HepG2 (cell line): ENCODE results near the gene TNP2. TPM values are rescaled to one million over a fixed set of nuclear protein-coding genes. Genes with fewer than 3 reads are reported as not detected.
A peak's percentile ranks its signal among the peaks of the same experiment; 100 is the strongest.

Experiments used
- AHR ChIP-seq: IDR thresholded peaks from 2 replicates; pipeline ENCODE4 v1.6.1; 2018; ENCODE audit warnings: missing genetic modification reagents, missing compliant biosample characterization
- ATAD3A ChIP-seq: sonication (generic); formaldehyde crosslinking; IDR thresholded peaks from 2 replicates; pipeline ENCODE4 v1.4.0; 2020; ENCODE audit warnings: missing genetic modification reagents
- CREB3 ChIP-seq: sonication (generic); formaldehyde crosslinking; IDR thresholded peaks from 2 replicates; pipeline ENCODE4 v1.5.0; 2020; ENCODE audit warnings: missing genetic modification reagents
- DMAP1 ChIP-seq: IDR thresholded peaks from 2 replicates; pipeline ENCODE4 v1.6.1; 2016
- MYPOP ChIP-seq: sonication (generic); formaldehyde crosslinking; IDR thresholded peaks from 2 replicates; pipeline ENCODE4 v1.8.1; 2023; ENCODE audit warnings: mild to moderate bottlenecking, moderate library complexity, missing genetic modification reagents
- NR1H2 ChIP-seq: sonication (generic); formaldehyde crosslinking; IDR thresholded peaks from 2 replicates; pipeline ENCODE4 v1.8.1; 2022; ENCODE audit warnings: low read depth, missing genetic modification reagents, borderline replicate concordance
- RBFOX2 ChIP-seq: fragments of 200-400 bp; formaldehyde crosslinking; IDR thresholded peaks from 2 replicates; pipeline ENCODE4 v1.6.1; 2017; ENCODE audit warnings: low read depth, mild to moderate bottlenecking, low read length
- SAFB2 ChIP-seq: sonication (generic); formaldehyde crosslinking; IDR thresholded peaks from 2 replicates; pipeline ENCODE4 v1.5.1; 2020; ENCODE audit warnings: missing genetic modification reagents, low read depth, mild to moderate bottlenecking, borderline replicate concordance
- SOX5 ChIP-seq: IDR thresholded peaks from 2 replicates; pipeline ENCODE4 v1.6.1; 2016; ENCODE audit warnings: borderline replicate concordance
- SRF ChIP-seq: IDR thresholded peaks from 2 replicates; pipeline ENCODE4 v1.6.1; 2011; ENCODE audit warnings: mild to moderate bottlenecking, low read depth, low read length, moderate library complexity
- TRIM24 ChIP-seq: sonication (generic); formaldehyde crosslinking; IDR thresholded peaks from 2 replicates; pipeline ENCODE4 v1.8.0; 2022; ENCODE audit warnings: mild to moderate bottlenecking, missing genetic modification reagents
- ZMAT3 ChIP-seq: sonication (generic); formaldehyde crosslinking; conservative IDR thresholded peaks from 2 replicates; pipeline ENCODE4 v1.7.0; 2021; ENCODE audit warnings: missing genetic modification reagents
- ZNF382 ChIP-seq: sonication (generic); formaldehyde crosslinking; IDR thresholded peaks from 2 replicates; pipeline ENCODE4 v1.5.0; 2020; ENCODE audit warnings: missing genetic modification reagents, mild to moderate bottlenecking, borderline replicate concordance
- ZNF552 ChIP-seq: sonication (generic); formaldehyde crosslinking; IDR thresholded peaks from 2 replicates; pipeline ENCODE4 v1.9.0; 2022; ENCODE audit warnings: missing genetic modification reagents, mild to moderate bottlenecking, borderline replicate concordance
- ZNF704 ChIP-seq: sonication (generic); formaldehyde crosslinking; IDR thresholded peaks from 2 replicates; pipeline ENCODE4 v1.8.1; 2023; ENCODE audit warnings: mild to moderate bottlenecking, inconsistent platforms, moderate library complexity, missing genetic modification reagents, borderline replicate concordance
- polyA plus RNA-seq, 8 experiments: library from polyadenylated mRNA; depleted of rRNA in 3 of 8; stranded (reverse) in 7 of 8; unstranded in 1 of 8; fragments of >200 nt; fragmentation: Illumina TruSeq in 4 of 8; extraction: Trizol in 4 of 8; gene quantifications; 2 replicates each; pipeline versions ENCODE4 v1.2.1 to v1.2.3, GENCODE V29; 2011 to 2016; ENCODE audit warnings: low read depth in 4 of 8, missing spikeins in 1 of 8, mixed read lengths in 1 of 8; ENCODE audit not compliant: insufficient read depth in 1 of 8
- total RNA-seq, 5 experiments: library from RNA; depleted of rRNA; stranded (reverse); fragments of >200 nt; fragmentation: Illumina TruSeq; extraction: Trizol; gene quantifications; 2 replicates each; pipeline ENCODE4 v1.2.3, GENCODE V29; 2016; ENCODE audit warnings: low read depth in 1 of 5
- TF ChIP-seq, protein P1 (sequence below): sonication (generic); formaldehyde crosslinking; conservative IDR thresholded peaks from 2 replicates; pipeline ENCODE4 v1.8.0; 2022; ENCODE audit warnings: mild to moderate bottlenecking, moderate library complexity, missing genetic modification reagents
- TF ChIP-seq, protein P2 (sequence below): sonication (generic); formaldehyde crosslinking; IDR thresholded peaks from 2 replicates; pipeline ENCODE4 v1.4.0; 2020; ENCODE audit warnings: missing genetic modification reagents
- TF ChIP-seq, protein P3 (sequence below): sonication (generic); formaldehyde crosslinking; IDR thresholded peaks from 2 replicates; pipeline ENCODE4 v1.5.1; 2020; ENCODE audit warnings: mild to moderate bottlenecking, missing genetic modification reagents, moderate library complexity

Gene TNP2
- total and polyA plus RNA-seq, 2 of the 13 experiments (the other 11 are each of a cell fraction or from before 2014, with no cell fraction given) = not detected

DNA sequence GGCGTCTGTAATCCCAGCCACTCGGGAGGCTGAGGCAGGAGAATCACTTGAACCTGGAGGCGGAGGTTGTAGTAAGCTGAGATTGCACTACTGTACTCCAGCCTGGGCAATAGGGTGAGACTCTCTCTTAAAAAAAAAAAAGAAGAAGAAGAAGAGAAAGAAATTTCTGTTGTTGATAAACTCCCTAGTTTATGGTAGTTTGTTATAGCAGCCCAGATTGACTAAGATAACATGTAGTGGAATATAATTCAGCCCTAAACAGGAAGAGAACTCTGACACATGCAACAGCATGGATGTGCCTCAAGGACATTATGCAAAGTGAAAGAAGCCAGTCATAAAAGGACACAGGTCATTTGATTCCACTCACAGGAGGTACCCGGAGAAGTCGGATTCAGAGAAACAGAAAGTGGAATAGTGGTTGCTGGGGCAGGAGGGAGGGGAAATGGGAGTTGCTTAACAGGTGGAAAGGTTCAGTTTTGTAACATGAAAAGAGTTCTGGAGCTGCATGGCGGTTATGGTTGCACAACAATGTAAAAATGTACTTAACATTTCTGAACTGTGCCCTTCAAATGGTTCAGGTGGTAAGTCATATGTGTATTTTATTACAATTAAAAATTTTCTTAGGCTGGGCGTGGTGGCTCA lies 38.0 kb upstream of the TNP2 start (continued):
- TF ChIP-seq, protein P1, sequence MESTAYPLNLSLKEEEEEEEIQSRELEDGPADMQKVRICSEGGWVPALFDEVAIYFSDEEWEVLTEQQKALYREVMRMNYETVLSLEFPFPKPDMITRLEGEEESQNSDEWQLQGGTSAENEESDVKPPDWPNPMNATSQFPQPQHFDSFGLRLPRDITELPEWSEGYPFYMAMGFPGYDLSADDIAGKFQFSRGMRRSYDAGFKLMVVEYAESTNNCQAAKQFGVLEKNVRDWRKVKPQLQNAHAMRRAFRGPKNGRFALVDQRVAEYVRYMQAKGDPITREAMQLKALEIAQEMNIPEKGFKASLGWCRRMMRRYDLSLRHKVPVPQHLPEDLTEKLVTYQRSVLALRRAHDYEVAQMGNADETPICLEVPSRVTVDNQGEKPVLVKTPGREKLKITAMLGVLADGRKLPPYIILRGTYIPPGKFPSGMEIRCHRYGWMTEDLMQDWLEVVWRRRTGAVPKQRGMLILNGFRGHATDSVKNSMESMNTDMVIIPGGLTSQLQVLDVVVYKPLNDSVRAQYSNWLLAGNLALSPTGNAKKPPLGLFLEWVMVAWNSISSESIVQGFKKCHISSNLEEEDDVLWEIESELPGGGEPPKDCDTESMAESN (CRISPR knock-in tag) = 0 out of 2 replicates have a peak, but pooled peaks have one; percentile 29
- 0 out of 2 replicates have a peak, but pooled peaks have one; percentile 53 for TF ChIP-seq CREB3 (CRISPR knock-in tag)
- TF ChIP-seq, protein P2, sequence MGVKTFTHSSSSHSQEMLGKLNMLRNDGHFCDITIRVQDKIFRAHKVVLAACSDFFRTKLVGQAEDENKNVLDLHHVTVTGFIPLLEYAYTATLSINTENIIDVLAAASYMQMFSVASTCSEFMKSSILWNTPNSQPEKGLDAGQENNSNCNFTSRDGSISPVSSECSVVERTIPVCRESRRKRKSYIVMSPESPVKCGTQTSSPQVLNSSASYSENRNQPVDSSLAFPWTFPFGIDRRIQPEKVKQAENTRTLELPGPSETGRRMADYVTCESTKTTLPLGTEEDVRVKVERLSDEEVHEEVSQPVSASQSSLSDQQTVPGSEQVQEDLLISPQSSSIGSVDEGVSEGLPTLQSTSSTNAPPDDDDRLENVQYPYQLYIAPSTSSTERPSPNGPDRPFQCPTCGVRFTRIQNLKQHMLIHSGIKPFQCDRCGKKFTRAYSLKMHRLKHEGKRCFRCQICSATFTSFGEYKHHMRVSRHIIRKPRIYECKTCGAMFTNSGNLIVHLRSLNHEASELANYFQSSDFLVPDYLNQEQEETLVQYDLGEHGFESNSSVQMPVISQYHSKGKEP = no peak
- TF ChIP-seq DMAP1 (CRISPR knock-in tag) = peak; percentile 82
- TF ChIP-seq, protein P3, sequence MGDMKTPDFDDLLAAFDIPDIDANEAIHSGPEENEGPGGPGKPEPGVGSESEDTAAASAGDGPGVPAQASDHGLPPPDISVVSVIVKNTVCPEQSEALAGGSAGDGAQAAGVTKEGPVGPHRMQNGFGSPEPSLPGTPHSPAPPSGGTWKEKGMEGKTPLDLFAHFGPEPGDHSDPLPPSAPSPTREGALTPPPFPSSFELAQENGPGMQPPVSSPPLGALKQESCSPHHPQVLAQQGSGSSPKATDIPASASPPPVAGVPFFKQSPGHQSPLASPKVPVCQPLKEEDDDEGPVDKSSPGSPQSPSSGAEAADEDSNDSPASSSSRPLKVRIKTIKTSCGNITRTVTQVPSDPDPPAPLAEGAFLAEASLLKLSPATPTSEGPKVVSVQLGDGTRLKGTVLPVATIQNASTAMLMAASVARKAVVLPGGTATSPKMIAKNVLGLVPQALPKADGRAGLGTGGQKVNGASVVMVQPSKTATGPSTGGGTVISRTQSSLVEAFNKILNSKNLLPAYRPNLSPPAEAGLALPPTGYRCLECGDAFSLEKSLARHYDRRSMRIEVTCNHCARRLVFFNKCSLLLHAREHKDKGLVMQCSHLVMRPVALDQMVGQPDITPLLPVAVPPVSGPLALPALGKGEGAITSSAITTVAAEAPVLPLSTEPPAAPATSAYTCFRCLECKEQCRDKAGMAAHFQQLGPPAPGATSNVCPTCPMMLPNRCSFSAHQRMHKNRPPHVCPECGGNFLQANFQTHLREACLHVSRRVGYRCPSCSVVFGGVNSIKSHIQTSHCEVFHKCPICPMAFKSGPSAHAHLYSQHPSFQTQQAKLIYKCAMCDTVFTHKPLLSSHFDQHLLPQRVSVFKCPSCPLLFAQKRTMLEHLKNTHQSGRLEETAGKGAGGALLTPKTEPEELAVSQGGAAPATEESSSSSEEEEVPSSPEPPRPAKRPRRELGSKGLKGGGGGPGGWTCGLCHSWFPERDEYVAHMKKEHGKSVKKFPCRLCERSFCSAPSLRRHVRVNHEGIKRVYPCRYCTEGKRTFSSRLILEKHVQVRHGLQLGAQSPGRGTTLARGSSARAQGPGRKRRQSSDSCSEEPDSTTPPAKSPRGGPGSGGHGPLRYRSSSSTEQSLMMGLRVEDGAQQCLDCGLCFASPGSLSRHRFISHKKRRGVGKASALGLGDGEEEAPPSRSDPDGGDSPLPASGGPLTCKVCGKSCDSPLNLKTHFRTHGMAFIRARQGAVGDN (CRISPR knock-in tag) = no peak
- TF ChIP-seq SAFB2 (CRISPR knock-in tag) = no peak
- TF ChIP-seq NR1H2 (CRISPR knock-in tag) = no peak
- no peak for TF ChIP-seq ATAD3A (CRISPR knock-in tag)
- TF ChIP-seq MYPOP (CRISPR knock-in tag) = peak; percentile 60; the same call in 1 of the 2 replicates
- TF ChIP-seq AHR (CRISPR knock-in tag) = no peak; the same call in 1 of the 2 replicates
- no peak for TF ChIP-seq TRIM24
- TF ChIP-seq SRF = 0 out of 2 replicates have a peak, but pooled peaks have one; percentile 31
- peak; percentile 86 for TF ChIP-seq SOX5 (CRISPR knock-in tag)
- TF ChIP-seq ZNF382 (CRISPR knock-in tag) = no peak
- peak; percentile 81; the same call in 1 of the 2 replicates for TF ChIP-seq ZMAT3
- no peak for TF ChIP-seq ZNF552 (CRISPR knock-in tag)
- TF ChIP-seq RBFOX2 = no peak
- no peak for TF ChIP-seq ZNF704 (CRISPR knock-in tag)
